Measurements from ENCODE around the gene CHTF18.

DNA sequence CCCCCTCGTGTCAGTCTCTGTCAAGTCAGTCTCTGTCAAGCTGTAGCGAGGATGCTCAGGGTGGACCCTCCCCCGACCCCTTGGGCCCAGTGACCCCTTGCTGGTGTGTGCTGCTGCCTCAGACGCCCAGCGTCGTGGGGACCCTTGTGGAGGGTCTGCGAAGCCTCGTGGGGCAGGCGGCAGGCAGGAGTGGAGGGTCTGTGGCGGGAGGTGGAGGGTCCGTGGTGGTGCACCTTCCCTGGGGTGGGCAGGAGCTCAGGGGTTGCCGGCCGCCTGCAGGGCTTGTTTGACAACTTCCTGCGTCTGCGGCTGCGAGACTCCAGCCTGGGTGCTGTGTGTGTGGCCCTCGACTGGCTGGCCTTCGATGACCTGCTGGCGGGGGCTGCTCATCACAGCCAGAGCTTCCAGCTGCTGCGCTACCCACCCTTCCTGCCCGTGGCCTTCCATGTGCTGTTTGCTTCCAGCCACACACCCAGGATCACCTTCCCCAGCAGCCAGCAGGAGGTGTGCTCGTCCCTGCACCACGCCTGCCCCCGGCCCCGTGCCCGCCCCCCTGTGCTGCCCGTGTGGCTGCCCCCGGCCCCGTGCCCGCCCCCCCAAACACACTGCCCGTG, 6.5 kb downstream of the CHTF18 start:
- TF ChIP-seq, protein P1, sequence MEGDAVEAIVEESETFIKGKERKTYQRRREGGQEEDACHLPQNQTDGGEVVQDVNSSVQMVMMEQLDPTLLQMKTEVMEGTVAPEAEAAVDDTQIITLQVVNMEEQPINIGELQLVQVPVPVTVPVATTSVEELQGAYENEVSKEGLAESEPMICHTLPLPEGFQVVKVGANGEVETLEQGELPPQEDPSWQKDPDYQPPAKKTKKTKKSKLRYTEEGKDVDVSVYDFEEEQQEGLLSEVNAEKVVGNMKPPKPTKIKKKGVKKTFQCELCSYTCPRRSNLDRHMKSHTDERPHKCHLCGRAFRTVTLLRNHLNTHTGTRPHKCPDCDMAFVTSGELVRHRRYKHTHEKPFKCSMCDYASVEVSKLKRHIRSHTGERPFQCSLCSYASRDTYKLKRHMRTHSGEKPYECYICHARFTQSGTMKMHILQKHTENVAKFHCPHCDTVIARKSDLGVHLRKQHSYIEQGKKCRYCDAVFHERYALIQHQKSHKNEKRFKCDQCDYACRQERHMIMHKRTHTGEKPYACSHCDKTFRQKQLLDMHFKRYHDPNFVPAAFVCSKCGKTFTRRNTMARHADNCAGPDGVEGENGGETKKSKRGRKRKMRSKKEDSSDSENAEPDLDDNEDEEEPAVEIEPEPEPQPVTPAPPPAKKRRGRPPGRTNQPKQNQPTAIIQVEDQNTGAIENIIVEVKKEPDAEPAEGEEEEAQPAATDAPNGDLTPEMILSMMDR (IDR thresholded peaks at IDR 0.05), result no peak
- no peak for TF ChIP-seq POLR2A (IDR thresholded peaks at IDR 0.05)

Data from esophagus squamous epithelium (tissue), 4 donors.